ENCODE results near the gene CYP3A4.
"Not testable (repeated sequence)": the region's sequence is repeated elsewhere in the genome, so short reads cannot be mapped to it uniquely, and the experiment has no call there.

Gene CYP3A4

DNA sequence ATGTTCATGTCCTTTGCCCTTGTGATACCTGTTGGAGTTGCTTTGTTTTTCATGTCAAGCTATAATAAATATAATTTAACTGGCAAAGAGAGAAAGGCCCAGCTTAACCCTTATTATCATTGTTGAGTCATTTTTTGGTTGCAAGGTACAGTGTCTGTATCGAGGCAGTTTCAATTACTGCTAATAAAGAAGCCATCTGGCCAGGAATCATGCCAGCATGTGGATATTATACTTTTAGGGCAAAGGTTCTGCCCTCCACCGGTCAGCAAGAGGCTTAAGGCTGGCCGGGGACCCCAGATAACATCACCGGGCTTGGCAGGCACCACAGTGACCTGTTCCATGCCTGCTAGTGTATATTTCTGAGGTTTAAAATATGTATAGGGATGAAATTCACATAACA lies 9.0 kb upstream of the CYP3A4 start:
- DNase-seq (ENCODE audit: low read depth in 2 of 2) = no peak

DNA sequence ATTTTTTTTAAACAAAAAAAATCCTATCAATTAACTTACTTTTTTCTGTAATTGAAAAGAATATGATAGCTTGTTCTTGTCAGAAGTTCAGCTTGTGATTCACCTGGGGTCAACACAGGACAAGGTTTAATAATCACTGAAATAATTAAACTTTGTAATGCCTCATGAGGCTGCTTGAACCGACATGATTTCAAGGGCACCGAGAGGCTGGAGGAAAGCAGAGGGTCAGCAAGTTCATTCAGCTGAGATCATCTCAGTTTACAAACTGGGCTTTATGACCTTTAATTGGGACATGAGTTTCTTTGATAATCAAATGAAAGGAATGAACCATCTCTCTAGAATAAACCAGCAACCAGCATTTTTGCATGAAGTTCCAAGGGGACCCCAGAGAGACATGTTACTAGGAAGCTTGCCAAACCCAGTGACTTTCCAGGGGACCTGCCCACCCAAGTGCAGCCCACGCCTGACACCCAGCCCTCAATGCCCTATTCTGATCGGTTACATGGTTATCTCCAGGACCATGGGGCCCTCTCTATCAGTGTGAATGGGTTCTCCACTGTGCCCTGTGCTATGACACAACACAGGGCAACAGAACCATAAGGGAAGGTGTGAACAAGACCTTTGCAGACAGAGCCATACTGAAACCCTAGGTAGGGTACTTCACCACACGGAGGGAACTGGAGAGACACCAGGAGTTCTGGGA lies 7.8 kb upstream of the CYP3A4 start:
- no peak for DNase-seq (ENCODE audit: low read depth in 2 of 2)

DNA sequence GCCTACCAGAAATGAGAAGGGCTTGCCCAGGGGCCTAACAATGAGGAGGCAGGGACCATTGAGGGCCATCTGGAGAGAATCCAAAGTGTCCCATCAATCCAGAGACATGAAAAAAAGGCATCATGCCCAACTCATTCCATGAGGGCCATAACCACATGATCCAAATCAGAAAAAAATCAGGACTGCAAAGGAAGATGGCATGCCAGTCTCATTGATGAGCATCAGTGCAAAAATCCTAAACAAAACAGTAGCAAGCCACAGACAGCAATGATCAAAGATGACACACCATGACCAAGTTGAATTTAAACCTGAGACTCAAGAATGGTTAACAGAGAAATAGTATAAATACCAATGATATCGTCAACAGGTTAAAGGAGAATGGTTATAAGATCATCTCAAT lies 7.0 kb upstream of the CYP3A4 start:
- no peak for DNase-seq (ENCODE audit: low read depth in 2 of 2)

- no peak for DNase-seq (ENCODE audit: low read depth in 2 of 2)
Measured at GRCh38 chr7:99790407-99790806, 6.4 kb upstream of the CYP3A4 start.

DNA sequence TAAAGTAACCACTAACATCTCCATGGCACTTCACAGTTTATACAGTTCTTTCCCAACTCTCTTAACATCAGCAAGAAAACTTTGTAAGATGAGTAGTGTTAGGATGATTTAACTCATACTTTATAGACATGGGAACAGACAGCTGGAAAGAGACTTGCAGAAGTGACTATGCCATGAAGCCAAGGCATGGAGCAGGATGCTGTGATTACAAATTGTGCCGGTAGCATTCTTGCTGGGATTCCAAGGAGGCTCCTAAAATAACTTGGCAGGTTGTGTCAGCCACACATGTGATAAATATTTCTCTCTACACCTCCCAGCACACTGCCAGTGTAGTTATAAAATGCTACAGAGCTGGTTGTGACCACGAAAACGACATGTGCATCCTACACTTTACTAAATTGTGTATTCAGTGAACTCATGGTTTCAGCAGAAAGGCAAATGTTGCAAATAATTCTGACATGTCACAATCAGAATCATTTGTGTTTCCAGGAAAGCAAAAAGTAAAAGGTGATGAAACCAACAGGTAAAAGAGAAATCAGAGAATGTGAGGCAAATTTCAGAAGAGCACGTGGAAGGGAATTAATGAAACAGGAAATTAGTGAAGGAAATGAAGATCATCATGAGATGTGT lies 5.6 kb upstream of the CYP3A4 start:
- DNase-seq (ENCODE audit: low read depth in 2 of 2) = no peak

DNA sequence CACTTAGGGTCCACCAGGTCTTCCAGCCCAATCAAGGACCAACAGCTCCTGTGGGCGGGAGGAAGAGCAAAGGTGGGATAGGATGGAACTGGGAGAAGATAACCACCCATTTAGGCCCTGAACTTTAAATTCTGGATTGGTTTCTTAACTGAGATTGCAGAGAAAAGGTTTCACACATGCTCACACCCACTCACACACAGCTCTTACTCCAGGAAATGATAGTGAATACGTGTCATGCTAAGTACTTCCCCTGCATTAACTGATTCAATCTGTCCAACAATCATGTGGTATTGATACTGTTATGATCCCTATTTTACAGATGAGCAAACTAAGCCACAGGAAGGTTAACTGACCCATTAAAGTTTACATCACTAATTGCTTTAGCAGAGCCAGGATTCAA lies 4.6 kb upstream of the CYP3A4 start:
- no peak for DNase-seq (ENCODE audit: low read depth in 2 of 2)

DNA sequence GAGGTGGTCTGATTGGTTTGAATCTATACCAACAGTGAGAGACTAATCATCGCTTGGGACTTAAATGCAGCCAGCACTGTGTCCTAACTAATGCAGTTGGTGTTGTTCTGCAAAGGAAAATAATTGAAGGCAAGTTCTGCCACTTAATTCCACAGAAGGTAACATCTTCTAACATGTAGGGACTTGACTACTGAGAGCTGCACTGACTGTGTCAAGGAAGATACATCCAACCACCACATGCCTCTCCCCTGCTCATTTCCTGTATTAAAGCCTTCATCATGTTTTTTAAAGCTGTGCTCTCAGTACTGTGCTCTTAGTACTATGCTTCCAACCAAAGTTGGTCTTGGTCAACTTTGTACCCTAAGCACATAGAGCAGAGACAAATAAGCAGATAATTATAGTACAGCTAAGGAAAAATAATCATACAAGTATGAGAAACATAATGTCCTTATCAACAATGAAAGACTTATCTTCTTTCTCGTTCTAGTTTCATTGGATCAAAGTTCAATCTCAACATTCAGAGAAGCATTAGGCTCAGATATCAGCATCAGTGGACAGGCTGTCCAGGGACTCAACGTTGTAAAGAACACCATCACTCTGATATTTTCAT lies 2.8 kb upstream of the CYP3A4 start:
- no peak for DNase-seq (ENCODE audit: low read depth in 2 of 2)

GRCh38 chr7:99785654-99786053 lies 1.7 kb upstream of the CYP3A4 start:
- DNase-seq (ENCODE audit: low read depth in 2 of 2) = not testable (repeated sequence)

- DNase-seq (ENCODE audit: low read depth in 2 of 2) = no peak
Measured at GRCh38 chr7:99782012-99782953, 1.7 kb downstream of the CYP3A4 start.

DNA sequence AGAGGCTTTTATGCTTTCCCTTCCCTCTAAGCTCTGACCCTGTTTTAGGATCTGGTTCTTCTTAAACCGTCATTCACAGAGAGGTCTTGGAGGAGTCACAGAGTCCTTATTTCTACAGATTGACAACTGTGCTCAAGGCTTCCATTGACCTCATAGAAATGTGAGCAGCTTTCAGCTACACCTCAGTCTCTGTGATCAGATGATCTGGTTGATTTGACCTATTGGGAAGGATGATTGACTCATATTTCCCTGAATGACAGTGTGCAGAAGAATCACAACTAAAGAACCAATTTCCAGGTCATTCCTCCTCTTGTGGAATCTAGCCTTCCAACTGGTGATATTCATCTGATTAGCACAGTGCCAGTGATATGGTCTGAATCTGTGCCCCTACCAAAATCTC lies 3.4 kb downstream of the CYP3A4 start:
- no peak for DNase-seq (ENCODE audit: low read depth in 2 of 2)

GRCh38 chr7:99779949-99780348 lies 4.0 kb downstream of the CYP3A4 start:
- no peak for DNase-seq (ENCODE audit: low read depth in 2 of 2)

- no peak for DNase-seq (ENCODE audit: low read depth in 2 of 2)
Measured at GRCh38 chr7:99778880-99779279, 5.1 kb downstream of the CYP3A4 start.

DNA sequence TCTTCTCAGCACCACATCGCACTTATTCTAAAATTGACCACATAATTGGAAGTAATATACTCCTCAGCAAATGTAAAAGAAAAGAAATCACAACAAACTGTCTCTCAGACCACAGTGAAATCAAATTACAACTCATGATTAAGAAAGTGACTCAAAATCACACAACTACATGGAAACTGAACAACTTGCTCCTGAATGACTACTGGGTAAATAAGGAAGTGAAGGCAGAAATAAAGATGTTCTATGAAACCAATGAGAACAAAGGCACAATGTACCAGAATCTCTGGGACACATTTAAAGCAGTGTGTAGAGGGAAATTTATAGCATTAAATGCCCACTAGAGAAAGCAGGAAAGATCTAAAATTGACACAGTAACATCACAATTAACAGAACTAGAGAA lies 10.6 kb downstream of the CYP3A4 start:
- not testable (repeated sequence) for DNase-seq (ENCODE audit: low read depth in 2 of 2)

- DNase-seq (ENCODE audit: low read depth in 2 of 2) = no peak
Measured at GRCh38 chr7:99772565-99772964, 11.4 kb downstream of the CYP3A4 start.

GRCh38 chr7:99769494-99769893 lies 14.5 kb downstream of the CYP3A4 start:
- not testable (repeated sequence) for DNase-seq (ENCODE audit: low read depth in 2 of 2)

GRCh38 chr7:99768471-99768870 lies 15.5 kb downstream of the CYP3A4 start:
- no peak for DNase-seq (ENCODE audit: low read depth in 2 of 2)

GRCh38 chr7:99767662-99768061 lies 16.3 kb downstream of the CYP3A4 start:
- DNase-seq (ENCODE audit: low read depth in 2 of 2) = no peak

DNA sequence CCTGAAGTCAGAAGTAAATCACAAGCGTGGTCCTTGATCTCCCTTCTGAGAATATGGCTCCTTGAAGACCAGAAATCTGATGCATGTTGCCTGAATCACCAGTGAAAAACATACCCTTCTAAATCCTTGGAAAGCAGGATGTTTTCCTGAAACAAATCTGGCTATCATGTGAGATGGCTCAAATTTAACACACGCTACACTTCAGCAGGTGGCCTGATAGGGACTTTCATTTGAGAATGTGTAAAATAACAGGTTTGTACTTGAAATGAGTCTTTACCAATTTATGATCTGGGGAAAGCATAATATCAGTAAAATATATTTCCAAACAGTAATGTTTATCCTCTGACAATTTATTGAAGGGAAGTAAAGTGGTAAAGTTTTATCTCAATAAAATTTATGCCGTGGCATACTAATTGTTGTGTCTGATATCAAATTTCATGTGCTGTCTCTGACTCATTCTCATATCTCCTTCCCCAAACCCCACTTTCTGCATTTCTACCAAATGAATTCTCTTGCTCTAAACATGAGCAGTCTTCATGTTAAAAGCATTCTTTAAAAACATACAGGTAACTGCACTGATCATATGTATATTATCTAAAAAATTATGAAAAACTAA lies 17.4 kb downstream of the CYP3A4 start:
- no peak for DNase-seq (ENCODE audit: low read depth in 2 of 2)

DNA sequence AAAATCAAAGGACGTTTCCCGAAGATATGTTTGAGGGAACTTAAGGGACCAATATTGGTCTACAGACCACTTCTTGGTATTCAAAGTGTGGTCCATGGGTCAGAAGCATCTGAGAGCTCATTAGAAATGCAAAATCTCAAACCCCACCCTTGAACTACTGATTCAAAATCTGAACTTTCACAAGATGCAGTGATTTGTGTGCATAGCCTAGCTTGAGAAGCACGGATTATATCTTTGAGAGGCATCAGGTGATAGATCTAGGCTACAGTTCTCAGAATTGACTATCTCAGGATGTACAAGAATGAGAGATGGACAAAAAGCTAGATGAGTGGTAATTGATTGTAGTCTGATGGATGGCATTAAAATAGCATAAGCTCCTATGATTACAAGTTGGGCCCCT lies 19.5 kb downstream of the CYP3A4 start:
- no peak for DNase-seq (ENCODE audit: low read depth in 2 of 2)

- no peak for DNase-seq (ENCODE audit: low read depth in 2 of 2)
Measured at GRCh38 chr7:99762680-99763327, 21.2 kb downstream of the CYP3A4 start.

DNA sequence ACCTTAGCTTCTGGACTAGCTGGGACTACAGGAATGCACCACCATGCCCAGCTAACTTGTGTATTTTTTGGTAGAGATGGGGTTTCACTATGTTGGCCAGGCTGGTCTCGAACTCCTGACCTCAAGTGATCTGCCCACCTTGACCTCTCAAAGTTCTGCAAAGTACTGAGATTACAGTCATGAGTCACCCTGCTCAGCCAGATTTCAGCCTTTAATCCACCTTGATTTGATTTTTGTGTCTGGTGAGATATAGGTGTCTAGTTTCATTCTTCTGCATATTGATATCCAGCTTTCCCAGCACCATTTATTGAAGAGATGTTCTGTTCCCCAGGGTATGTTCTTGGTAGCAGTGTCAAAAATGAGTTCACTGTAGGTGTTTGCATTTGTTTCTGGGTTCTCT lies 28.9 kb downstream of the CYP3A4 start:
- no peak for DNase-seq (ENCODE audit: low read depth in 2 of 2)

Measured in activated CD4-positive, alpha-beta T cell treated with anti-CD3 and anti-CD28 coated beads for 24 hours (primary cell).